Stimulated activated naive CD4-positive, alpha-beta T cell treated with Interleukin-2 at 50 U/mL for 16 hours (primary cell): ENCODE results near the gene MAPK8IP1.

Source experiments
- DNase-seq: peaks from one replicate; lab custom pipeline; 2025; lab: John Stamatoyannopoulos, UW

MAPK8IP1 gene

DNA sequence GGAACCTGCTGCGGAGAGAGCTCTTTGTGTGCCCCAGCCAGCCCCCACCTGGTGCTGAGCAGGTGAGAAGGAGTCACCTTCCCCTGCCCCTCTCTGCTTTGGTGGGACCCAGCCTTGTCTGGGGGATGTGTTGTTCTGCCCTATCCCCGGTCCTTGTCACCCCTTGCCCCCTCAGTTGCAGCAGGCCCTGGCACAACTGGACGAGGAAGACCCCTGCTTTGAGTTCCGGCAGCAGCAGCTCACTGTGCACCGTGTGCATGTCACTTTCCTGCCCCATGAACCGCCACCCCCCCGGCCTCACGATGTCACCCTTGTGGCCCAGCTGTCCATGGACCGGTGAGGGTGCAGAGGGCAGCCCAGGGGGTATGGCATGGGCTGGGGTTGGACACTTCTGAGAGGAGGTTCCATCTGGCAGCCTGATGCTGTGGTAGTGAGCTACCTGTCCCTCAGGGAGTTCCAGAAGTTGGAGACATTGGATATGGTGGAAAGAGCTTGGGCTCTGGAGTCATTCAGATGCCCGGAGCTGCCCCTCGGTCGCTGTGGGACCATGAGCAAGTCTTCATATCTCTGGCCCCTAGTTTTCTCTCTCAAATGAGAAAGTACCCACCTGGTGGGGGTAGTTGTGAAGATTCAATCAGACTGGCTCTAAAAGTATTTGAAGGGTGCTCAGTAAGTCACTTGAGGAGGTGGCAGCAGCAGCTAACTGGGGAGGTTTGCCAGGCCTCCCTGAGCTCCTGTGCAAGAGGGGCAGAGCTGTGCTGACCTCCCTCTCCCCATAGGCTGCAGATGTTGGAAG lies 41.3 kb downstream of the MAPK8IP1 start:
- DNase-seq: no peak

DNA sequence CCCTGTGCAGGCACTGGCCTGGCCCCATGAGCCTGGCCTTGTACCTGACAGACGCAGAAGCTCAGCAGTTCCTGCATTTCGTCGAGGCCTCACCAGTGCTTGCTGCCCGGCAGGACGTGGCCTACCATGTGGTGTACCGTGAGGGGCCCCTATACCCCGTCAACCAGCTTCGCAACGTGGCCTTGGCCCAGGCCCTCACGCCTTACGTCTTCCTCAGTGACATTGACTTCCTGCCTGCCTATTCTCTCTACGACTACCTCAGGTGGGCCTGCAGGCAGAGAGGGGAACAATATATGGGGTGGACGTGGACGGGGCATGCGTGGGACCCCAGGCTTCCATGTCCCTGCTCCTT lies 41.9 kb downstream of the MAPK8IP1 start:
- DNase-seq: no peak

DNA sequence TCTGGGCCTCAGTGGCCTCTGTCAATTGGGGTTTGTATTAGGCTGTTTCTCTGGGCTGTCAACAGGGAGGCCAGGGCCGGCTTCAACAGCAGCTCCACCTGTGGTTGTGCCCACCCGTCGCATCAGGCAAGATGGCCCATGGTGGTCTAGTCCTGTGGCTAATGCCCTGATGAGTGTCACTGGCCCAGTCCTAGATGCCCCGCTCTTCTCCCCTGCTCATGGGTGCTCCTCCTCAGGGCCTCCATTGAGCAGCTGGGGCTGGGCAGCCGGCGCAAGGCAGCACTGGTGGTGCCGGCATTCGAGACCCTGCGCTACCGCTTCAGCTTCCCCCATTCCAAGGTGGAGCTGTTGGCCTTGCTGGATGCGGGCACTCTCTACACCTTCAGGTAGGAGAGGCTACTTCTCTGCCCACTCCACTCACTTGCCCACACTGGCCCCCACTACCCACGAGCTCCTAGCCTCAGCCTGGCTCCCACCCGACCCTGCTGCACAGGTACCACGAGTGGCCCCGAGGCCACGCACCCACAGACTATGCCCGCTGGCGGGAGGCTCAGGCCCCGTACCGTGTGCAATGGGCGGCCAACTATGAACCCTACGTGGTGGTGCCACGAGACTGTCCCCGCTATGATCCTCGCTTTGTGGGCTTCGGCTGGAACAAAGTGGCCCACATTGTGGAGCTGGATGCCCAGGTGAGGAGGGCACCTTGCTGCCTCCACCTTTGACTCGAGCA lies 42.4 kb downstream of the MAPK8IP1 start:
- no peak for DNase-seq

DNA sequence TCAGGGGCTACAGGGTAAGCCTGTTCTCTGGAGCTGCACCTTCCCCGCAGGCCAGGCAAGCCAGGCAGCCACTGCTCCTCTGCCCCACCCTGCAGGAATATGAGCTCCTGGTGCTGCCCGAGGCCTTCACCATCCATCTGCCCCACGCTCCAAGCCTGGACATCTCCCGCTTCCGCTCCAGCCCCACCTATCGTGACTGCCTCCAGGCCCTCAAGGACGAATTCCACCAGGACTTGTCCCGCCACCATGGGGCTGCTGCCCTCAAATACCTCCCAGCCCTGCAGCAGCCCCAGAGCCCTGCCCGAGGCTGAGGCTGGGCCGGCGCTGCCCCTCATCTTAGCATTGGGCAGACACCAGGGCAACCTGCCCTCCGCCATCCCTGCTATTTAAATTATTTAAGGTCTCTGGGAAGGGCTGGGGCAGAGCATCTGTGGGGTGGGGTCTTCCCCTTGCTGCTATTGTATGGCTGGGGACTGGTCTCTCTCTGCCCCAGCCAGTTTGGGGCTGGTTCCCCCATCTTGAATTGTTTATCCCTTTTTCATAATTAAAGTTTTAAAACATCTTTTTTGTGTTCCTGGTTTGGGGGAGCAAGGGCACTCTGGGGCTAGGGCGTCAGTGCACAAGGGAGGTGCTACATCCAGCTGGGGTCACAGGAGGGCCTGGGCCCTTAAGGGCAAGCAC lies 43.2 kb downstream of the MAPK8IP1 start:
- no peak for DNase-seq

DNA sequence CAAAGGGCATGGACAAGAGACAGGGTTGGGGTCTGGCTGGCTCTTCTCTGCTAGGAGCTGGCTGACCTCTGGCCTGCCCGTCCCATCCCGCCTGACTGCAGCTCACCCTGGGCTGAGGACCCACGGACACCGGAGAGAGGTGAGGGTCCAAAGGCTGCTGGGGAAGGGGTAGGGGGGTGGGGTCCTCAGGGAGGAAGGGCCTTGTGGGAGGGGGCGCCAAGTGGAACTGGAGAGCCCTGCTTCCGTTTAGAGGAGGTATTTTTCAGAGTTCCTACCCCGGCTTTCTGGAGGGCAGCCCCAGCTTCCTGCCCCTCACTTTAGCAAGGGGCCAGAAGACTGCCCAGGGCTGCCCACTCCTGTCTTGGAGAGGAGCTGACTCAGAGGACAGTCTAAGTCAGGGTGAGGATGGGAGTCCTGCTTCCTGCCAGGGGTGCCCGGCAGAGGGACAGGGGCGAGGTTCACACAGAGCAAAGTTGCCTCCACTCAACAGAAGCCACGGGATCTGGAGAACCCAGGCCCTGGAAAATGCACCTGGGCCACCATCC lies 44.1 kb downstream of the MAPK8IP1 start:
- DNase-seq: no peak

DNA sequence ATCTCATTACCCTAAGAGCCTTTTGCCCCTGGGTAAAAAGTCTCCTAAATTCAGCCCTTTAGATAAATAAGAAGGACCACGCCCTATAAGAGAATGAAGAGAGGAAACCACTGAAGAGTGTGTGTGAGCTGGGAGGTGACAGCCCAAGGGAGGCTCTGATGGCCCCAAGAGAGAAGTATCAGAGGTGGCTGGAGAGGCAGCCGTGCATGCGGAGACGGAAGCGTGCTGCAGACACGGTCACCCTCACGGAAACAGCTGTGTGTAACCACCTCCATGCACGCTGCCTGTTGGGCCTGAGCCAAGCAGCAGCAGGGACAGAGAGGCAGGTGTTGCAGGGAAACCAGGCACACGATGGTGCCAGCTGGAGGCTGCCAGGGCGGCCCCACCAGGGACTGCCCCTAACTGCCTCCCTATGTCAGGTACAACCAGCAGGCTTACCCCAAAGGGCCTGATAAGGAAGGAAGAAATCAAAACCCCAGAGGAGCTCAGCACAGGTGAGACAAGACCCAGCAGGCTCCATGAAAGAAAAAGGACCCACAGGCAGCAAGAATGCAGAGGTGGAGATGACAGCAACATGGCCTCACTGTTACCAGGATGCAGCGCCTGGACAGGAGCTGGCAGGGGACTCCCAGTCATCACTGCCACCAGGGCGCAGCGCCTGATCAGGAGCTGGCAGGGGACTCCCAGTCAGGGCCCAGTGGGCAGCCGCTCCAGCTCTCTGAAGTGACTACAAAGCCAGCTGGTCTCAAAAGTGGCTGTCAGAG lies 44.8 kb downstream of the MAPK8IP1 start:
- DNase-seq: no peak

DNA sequence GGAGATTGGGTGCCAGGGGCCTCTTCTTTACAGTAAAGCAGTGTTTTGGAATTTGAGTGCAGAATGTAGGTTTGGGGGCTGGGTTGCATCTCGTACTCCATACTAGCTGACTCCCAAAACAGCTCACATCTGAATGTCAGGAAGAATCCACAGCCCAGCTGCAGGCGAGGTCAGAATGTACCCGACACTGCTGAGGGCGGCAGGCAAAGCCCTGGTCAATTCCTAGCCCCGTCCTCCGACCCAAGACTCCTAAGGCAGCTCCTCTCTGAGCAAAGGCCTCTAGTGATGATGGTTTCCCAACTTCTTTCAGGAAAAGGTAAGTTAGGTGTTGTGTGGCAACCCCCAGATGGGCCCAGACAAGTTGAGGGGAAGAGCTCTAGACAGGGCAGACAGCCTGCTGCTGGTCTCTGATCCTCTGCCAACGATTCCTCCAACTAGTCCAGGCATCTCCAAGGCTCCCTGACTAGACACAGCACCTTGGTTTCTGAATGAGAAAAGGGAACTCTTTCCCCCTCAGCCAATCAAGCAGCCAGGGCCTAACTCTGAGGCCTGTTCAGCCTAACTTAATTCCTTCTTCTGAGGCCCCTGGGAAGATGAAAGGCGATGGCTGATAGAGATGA lies 45.6 kb downstream of the MAPK8IP1 start:
- DNase-seq: no peak

DNA sequence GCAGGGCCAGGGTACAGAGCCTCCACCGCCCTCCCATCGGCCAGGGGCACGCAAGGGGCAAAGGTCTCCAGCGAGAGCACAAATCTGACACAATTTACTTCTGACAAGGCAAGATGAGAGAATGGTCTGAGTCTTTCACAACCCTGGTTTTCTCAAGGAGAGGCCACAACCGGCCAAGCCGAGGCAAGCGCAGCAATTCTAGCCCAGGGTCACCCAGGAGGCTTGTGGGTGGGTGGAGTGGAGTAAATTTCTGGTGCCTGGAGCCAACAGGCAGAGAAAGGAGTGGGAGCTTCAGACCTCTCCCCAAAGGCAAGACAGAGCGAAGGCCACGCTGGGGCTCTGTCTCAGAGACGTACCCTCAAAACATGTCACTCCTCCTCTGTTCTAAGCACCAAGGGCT lies 46.3 kb downstream of the MAPK8IP1 start:
- no peak for DNase-seq

DNA sequence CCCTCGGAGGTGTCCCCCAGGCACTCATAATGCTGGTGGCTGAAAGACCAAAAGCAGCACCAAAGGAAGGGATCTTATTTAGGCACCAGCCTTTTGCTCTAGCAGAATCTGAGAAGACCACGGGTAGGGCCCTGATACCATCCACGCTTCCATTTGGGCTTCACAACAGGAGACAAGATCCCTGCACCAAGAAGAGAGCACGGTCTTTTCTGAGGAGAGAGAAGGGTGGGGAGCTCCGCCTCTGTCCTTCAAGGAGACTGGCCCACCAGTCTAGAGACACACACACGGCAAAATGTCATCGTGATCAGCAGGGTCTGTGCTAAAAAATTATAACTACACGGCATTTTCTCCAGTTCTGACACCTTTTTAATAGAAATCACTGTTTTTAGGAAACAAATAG lies 46.8 kb downstream of the MAPK8IP1 start:
- no peak for DNase-seq

DNA sequence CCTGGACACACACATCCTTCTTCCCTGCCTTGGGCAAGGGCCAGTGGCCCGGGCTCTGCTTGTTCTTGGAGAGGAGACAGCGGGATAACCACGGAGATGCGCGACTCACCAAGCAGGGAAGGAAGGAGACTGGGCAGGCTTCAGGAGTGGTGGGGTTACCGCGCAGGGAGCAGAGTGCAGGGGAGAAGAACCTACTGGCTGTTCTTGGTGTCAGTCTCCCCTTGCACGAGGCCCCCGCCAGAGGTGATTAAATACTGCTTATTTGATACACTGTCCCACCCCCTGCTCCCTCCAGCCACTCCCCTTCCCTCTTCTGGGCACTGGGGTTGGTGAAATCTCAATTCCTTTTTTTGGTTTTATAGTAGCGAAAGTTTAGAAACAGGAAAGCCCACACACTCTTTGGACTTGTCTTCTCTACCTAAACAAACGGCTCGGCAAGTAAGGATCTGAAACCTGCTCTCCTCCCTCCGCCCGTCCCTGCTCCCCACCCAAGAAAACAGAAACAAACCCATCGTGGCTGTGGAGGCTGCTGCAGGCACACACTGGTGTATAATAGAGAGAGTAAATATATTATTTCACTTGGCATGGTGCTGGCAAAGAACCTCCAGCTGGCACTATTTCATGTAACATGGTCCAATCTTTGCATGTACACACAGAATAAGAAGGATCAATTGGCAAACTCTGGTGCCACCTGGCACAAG lies 47.8 kb downstream of the MAPK8IP1 start:
- no peak for DNase-seq

DNA sequence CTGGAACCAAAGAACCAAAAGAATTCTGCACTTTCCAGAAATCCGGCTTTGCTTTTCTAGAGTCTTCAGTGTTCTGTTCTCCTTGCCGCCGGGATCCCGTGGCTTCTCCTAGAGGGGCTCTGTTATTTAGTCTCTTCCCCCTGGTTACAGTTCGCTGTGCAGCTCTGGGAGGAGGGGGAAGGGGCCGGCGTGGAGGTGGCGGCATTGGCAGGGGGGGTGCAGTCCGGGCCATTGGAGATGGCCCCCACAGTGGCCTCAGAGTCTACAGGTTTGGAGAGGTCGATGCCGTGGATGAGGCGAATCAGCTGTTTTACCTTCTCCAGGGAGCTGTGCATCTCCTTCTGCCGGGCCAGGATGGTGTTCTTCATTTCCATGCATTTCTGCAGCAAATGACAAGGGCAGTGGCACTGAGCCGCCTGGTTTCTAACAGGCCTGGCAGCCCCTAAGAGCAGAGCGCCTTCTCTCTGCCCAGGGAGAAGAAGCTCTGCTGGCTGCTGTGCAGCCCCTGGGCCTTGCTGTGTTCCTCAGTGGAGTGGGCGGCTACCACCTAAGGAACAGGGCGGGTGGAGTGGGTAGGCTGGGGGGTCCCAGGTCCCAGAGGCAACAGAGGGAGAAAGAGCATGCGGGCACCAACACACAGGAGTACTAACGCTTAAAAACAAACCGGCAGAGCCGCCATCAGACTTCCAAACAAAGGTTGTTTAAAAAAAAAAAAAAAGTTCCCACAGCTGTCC lies 48.6 kb downstream of the MAPK8IP1 start:
- no peak for DNase-seq

DNA sequence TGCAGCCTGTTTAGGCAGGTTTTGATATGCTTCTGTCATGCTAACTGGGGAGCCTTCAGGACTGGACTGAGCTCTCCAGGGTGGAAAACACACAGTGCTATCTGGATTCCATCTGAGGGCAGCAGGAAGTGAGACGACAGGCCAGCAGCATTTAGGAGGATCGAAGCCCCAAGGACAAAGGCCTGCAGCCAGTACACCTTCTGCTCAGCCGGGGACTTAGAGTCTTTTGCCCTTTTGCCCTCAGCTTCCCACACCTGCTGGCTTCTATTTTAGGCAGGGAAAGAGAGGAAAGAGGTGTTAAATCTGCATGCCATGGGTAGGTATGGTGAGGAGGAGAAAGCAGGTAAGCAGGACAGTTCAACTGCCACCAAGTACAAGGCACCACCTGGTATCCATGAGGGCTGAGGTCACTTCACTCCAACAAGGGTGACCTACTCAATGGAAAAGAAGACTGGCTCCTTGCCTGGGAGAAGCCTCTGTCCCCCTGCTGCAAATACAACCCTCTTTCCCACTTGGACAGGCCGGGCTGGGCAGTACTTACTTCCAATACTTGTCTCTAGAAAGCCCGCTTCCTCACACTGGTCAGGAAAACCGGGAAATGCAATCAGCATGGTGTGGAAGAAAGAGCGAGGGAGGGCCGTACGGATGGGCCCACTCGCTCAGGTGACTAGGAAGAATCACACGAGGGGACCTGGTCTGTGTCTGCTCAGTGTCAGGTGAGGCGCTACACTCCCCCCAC lies 49.3 kb downstream of the MAPK8IP1 start:
- no peak for DNase-seq

DNA sequence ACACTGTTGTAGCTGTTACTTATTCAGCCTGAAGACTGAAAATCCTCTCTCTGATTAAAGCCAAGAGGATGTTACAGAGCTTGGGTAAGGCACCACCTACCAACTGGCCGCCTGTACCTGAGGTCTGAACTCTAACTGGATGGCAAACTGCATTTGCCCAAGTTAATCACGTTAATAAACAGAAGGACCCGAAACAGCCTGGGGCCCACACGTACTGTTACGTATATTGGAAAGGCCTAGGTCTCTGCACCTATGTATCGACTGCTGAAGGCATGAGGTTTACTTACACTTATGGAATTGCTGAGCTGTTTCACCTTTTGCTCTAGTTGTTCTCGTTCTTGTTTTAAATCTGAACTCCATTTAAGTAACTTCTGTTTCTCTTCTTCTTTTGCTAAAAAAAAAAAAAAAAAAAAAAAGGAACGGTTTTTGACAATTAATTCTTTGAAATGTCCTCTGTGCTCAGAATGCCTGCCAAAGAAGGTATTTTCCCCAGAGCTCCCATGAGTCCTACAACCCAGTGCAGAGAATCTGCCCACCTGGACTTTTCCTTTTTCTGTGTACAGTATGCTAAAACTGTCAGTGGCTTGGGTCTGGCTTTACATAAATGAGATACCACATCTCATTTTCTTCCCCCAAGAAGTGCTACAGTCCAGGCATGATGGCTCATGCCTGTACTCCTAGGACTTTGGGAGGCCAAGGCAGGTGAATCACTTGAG lies 50.1 kb downstream of the MAPK8IP1 start:
- DNase-seq: no peak

DNA sequence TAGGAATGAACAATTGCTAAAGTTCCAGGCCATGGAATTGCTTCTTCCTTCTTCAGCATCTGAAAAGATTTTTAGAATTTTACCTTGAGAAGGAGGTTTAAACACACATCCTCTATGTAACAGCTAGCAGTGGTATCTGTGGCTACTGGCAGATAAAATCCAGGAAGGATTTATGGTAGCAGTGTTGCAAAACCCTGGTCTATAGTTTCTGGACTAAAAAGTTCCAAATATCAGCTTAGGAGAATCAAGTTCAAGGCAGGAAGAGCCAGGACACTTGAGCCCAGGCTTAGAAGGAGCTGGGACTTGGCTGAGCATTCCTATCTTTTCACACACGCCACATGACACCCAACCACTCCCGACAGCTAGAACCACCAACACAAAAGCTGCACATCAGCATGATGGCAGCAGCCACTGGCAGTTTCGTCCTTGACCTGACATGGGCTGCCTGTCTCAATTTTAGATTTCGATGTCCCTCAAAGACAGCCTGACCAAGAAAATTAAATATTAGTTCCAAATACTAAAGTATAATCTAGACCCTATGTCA lies 51.1 kb downstream of the MAPK8IP1 start:
- DNase-seq: no peak

DNA sequence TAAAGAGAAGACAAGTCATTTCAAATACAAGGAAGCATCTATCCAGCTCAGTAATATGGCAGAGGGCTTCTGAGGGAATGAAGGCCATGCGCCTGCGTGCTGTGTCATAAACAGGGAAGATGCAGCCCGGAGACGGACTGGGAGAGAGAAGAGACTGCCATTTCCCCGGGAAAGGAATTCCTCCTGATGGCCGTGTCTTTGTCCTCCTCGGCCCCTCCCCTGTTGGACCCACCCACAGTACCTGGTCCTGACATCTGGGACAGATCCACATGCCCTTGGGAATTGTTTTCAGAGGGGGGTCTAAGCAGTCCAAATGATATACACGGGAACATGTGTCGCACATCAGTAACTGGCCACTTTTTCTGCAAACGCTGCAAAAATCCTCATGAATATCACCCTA lies 52.5 kb downstream of the MAPK8IP1 start:
- DNase-seq: no peak

DNA sequence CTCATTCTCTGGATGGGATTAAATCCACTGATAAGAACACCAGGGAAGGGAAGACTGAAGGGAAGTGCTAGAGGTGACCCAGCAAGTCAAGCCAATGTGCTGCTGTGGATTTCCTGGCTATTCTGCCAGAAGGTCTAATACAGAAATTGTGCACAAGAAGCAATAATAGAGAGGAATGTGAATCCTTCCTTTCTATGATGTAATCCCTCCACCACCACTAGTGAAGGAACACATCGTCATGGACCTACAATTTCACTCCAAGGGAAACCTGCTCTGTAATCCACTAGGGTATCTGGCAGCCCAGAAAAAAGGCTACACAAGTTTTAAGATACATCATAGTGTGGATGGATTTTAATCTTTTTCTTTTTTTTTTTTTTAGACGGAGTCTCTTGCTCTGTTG lies 54.4 kb downstream of the MAPK8IP1 start:
- no peak for DNase-seq

DNA sequence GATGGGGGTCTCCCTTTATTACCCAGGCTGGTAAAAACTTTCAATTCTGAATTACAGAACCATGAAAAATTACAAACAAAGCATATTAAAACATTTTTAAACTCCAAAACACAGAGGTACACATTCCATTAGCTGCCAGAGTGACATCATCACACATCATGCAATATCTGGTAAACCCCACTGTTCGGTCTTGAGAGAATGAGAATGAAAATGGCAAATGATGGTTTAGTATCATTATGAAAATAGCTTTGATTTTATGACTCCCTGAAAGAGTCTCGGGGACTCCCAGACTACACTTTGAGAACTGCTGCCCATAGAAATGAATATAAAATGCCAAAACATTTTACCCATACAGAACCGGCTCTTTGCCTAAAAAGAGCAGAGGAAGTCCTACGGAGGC lies 55.8 kb downstream of the MAPK8IP1 start:
- no peak for DNase-seq

DNA sequence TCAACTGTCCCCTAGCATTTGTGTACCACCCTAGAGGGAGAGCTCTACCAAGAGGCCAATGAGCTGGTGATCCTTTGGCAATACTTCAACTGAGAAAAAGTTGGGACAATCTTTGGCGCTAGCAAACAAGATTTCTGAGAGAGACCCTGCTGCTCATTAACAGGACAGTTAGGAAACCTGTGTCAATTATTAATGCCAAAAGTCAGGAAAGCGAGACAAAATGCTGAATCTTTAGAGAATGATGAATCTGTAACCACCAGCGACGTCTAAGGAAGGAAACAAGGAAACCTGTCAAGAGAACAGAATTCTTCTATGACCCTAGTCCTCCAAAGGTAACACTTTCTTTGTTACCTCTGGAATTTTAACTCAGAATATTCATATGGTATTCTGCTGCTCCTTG lies 56.9 kb downstream of the MAPK8IP1 start:
- no peak for DNase-seq
